H1 (cell line): ENCODE data around the gene CALM3. TPM values are rescaled to one million over a fixed set of nuclear protein-coding genes. Genes with fewer than 3 reads are reported as not detected.

Experiments
- CTCF ChIA-PET: fragments of 300-600 bp; sonication (Branson Sonifier 250); formaldehyde crosslinking; loops from one replicate; lab custom pipeline; 2021; ENCODE audit not compliant: partially characterized antibody; lab: Charles Lee
- POLR2A ChIA-PET: fragments of 300-600 bp; sonication (Branson Sonifier 250); formaldehyde crosslinking; loops from one replicate; lab custom pipeline; 2021; ENCODE audit warnings: inconsistent platforms; ENCODE audit not compliant: partially characterized antibody; lab: Charles Lee
- DNase-seq, 2 experiments: peaks; one replicate each; pipeline versions ENCODE4 v3.0.0 to v3.0.0-alpha.2; 2010 to 2022; ENCODE audit warnings: low spot score in 2 of 2, low read depth in 1 of 2, mixed read lengths in 1 of 2
- FAIRE-seq: peaks from 2 replicates; lab custom pipeline; 2011; peaks lifted over from hg19 to GRCh38; lab: Jason Lieb, UNC
- H2AFZ ChIP-seq: 2 replicates; pipeline ENCODE4 v1.8.1; 2012; ENCODE audit warnings: low read length, inconsistent platforms
- H2AK5ac ChIP-seq: 2 replicates; pipeline ENCODE4 v1.6.1; 2013; ENCODE audit warnings: low read depth, low read length
- H2BK120ac ChIP-seq: replicated peaks from 2 replicates; pipeline ENCODE3; 2013; ENCODE audit warnings: low read depth, low read length, inconsistent platforms
- H2BK12ac ChIP-seq: 2 replicates; pipeline ENCODE4 v1.6.1; 2013; ENCODE audit warnings: low read depth, low read length
- H2BK15ac ChIP-seq: 2 replicates; pipeline ENCODE4 v1.6.1; 2013; ENCODE audit warnings: low read length
- H2BK20ac ChIP-seq: 2 replicates; pipeline ENCODE4 v1.6.1; 2013; ENCODE audit warnings: low read length
- H2BK5ac ChIP-seq: 2 replicates; pipeline ENCODE4 v1.6.1; 2013; ENCODE audit warnings: low read depth, low read length
- H3K14ac ChIP-seq: 2 replicates; pipeline ENCODE4 v1.6.1; 2013; ENCODE audit warnings: inconsistent platforms; ENCODE audit not compliant: insufficient read length
- H3K18ac ChIP-seq: 2 replicates; pipeline ENCODE4 v1.6.1; 2013; ENCODE audit warnings: low read length; ENCODE audit errors: extremely low read depth
- H3K23ac ChIP-seq: 2 replicates; pipeline ENCODE4 v1.6.1; 2013; ENCODE audit warnings: inconsistent platforms; ENCODE audit not compliant: insufficient read length
- H3K23me2 ChIP-seq: 2 replicates; pipeline ENCODE4 v1.6.1; 2013; ENCODE audit warnings: low read depth, low read length
- H3K27ac ChIP-seq: 2 replicates; pipeline ENCODE4 v1.6.1; 2011; ENCODE audit warnings: low read depth, low read length, inconsistent platforms
- H3K27me3 ChIP-seq, 4 experiments: replicated peaks in 1 of 4; 1 replicate in 1 of 4; 2 replicates in 3 of 4; pipeline versions ENCODE4 v1.6.1 to v1.8.1; 2011 to 2013; ENCODE audit warnings: low read length in 3 of 4, mild to moderate bottlenecking in 3 of 4, inconsistent platforms in 2 of 4, mixed read lengths in 2 of 4, moderate library complexity in 1 of 4; ENCODE audit not compliant: control insufficient read depth in 3 of 4, insufficient read depth in 3 of 4; ENCODE audit errors: extremely low read depth in 1 of 4
- H3K36me3 ChIP-seq, 4 experiments: 2 replicates each; pipeline versions ENCODE4 v1.6.1 to v1.8.1; 2011 to 2013; ENCODE audit warnings: mild to moderate bottlenecking in 4 of 4, low read length in 3 of 4, moderate library complexity in 2 of 4, control low read depth in 1 of 4, inconsistent platforms in 1 of 4; ENCODE audit not compliant: insufficient read depth in 4 of 4, control insufficient read depth in 2 of 4
- H3K4ac ChIP-seq: replicated peaks from 2 replicates; pipeline ENCODE3; 2013; ENCODE audit warnings: low read length, low read depth, mixed read lengths, inconsistent platforms; ENCODE audit not compliant: insufficient read length
- H3K4me1 ChIP-seq, 4 experiments: replicated peaks in 1 of 4; 1 replicate in 1 of 4; 2 replicates in 3 of 4; pipeline versions ENCODE4 v1.6.1 to v1.8.1; 2011 to 2013; ENCODE audit warnings: low read length in 3 of 4, inconsistent platforms in 2 of 4, mixed read lengths in 1 of 4; ENCODE audit not compliant: insufficient read depth in 4 of 4, control insufficient read depth in 3 of 4
- H3K4me2 ChIP-seq, 2 experiments: 2 replicates each; pipeline versions ENCODE4 v1.6.1 to v1.8.1; 2011 to 2013; ENCODE audit warnings: low read depth in 2 of 2, low read length in 2 of 2, control low read depth in 1 of 2, inconsistent platforms in 1 of 2, mild to moderate bottlenecking in 1 of 2; ENCODE audit not compliant: insufficient read depth in 1 of 2
- H3K4me3 ChIP-seq, 4 experiments: fragments of 200-600, 300-600 bp in 1 of 4; sonication (generic), shearing (Covaris generic), sonication (Bioruptor Twin) in 1 of 4; 2 replicates each; pipeline versions ENCODE4 v1.5.1 to v1.8.1; 2011 to 2016; ENCODE audit warnings: low read length in 4 of 4, low read depth in 3 of 4, control low read depth in 2 of 4, inconsistent platforms in 2 of 4, mild to moderate bottlenecking in 2 of 4, mixed read lengths in 1 of 4, moderate library complexity in 1 of 4; ENCODE audit not compliant: insufficient read depth in 2 of 4; ENCODE audit errors: extremely low read depth in 1 of 4
- H3K56ac ChIP-seq: replicated peaks from 2 replicates; pipeline ENCODE3; 2013; ENCODE audit warnings: low read depth, mild to moderate bottlenecking, mixed read lengths, low read length, inconsistent platforms; ENCODE audit not compliant: insufficient read length
- H3K79me1 ChIP-seq: 2 replicates; pipeline ENCODE4 v1.6.1; 2013; ENCODE audit warnings: low read depth, low read length, control low read depth
- H3K79me2 ChIP-seq, 2 experiments: 2 replicates each; pipeline versions ENCODE4 v1.6.1 to v1.8.1; 2012 to 2013; ENCODE audit warnings: low read length in 2 of 2, mild to moderate bottlenecking in 2 of 2, inconsistent platforms in 1 of 2; ENCODE audit not compliant: insufficient read depth in 2 of 2, control insufficient read depth in 1 of 2
- H3K9ac ChIP-seq, 4 experiments: replicated peaks in 1 of 4; 1 replicate in 1 of 4; 2 replicates in 3 of 4; pipeline versions ENCODE4 v1.6.1 to v1.8.1; 2011 to 2013; ENCODE audit warnings: low read depth in 3 of 4, low read length in 3 of 4, control low read depth in 2 of 4, mild to moderate bottlenecking in 2 of 4, moderate library complexity in 2 of 4, inconsistent platforms in 1 of 4; ENCODE audit errors: extremely low read depth in 1 of 4
- H3K9me3 ChIP-seq, 2 experiments: 2 replicates each; pipeline versions ENCODE4 v1.6.1 to v1.8.1; 2012 to 2013; ENCODE audit warnings: mild to moderate bottlenecking in 2 of 2, moderate library complexity in 2 of 2, control low read depth in 1 of 2, inconsistent platforms in 1 of 2, low read depth in 1 of 2, low read length in 1 of 2, mixed read lengths in 1 of 2; ENCODE audit not compliant: insufficient read depth in 2 of 2
- H4K20me1 ChIP-seq, 2 experiments: replicated peaks in 1 of 2; 2 replicates each; pipeline versions ENCODE3 to v1.8.1; 2011 to 2013; ENCODE audit warnings: inconsistent platforms in 2 of 2, low read length in 2 of 2, mild to moderate bottlenecking in 1 of 2; ENCODE audit not compliant: insufficient read depth in 2 of 2, control insufficient read depth in 1 of 2
- H4K5ac ChIP-seq: 2 replicates; pipeline ENCODE4 v1.6.1; 2013; ENCODE audit warnings: low read length, low read depth, mixed read lengths, inconsistent platforms; ENCODE audit not compliant: insufficient read length
- H4K8ac ChIP-seq: 2 replicates; pipeline ENCODE4 v1.8.0; 2013; ENCODE audit warnings: mild to moderate bottlenecking, moderate library complexity, low read length, inconsistent platforms; ENCODE audit not compliant: insufficient read depth; ENCODE audit errors: extremely low read depth
- H4K91ac ChIP-seq: replicated peaks from 2 replicates; pipeline ENCODE3; 2013; ENCODE audit warnings: low read length, mixed read lengths, inconsistent platforms; ENCODE audit not compliant: insufficient read length
- CEBPB ChIP-seq: IDR thresholded peaks from 2 replicates; pipeline ENCODE4 v1.6.1; 2012; ENCODE audit warnings: low read depth, low read length
- CTBP2 ChIP-seq: IDR thresholded peaks from 2 replicates; pipeline ENCODE4 v1.7.0; 2011; ENCODE audit warnings: borderline replicate concordance, mild to moderate bottlenecking, moderate library complexity, mixed read lengths, low read length; ENCODE audit not compliant: insufficient read depth, insufficient read length
- E2F6 ChIP-seq: IDR thresholded peaks from 2 replicates; pipeline ENCODE4 v1.6.1; 2012; ENCODE audit warnings: inconsistent platforms
- EZH2 ChIP-seq: fragments of 200-600 bp; sonication (generic); IDR thresholded peaks from 2 replicates; pipeline ENCODE4 v1.7.1; 2012; ENCODE audit warnings: low read depth, mild to moderate bottlenecking, moderate library complexity, low read length, inconsistent platforms; ENCODE audit not compliant: severe bottlenecking
- FOSL1 ChIP-seq: IDR thresholded peaks from 2 replicates; pipeline ENCODE4 v1.6.1; 2011; ENCODE audit warnings: mild to moderate bottlenecking, low read depth, low read length, moderate library complexity; ENCODE audit not compliant: insufficient read depth
- GTF2F1 ChIP-seq: IDR thresholded peaks from 2 replicates; pipeline ENCODE4 v1.6.1; 2012; ENCODE audit warnings: low read depth, low read length, improper control_type of control experiment, borderline replicate concordance
- KDM5A ChIP-seq: fragments of 200-600 bp; IDR thresholded peaks from 2 replicates; pipeline ENCODE4 v1.7.1; 2012; ENCODE audit warnings: mild to moderate bottlenecking, low read length, inconsistent platforms, mixed read lengths
- NANOG ChIP-seq: IDR thresholded peaks from 2 replicates; pipeline ENCODE4 v1.6.1; 2011; ENCODE audit warnings: low read length, low read depth, mild to moderate bottlenecking, inconsistent platforms; ENCODE audit not compliant: insufficient read depth, poor library complexity, severe bottlenecking
- POU5F1 ChIP-seq: IDR thresholded peaks from 2 replicates; pipeline ENCODE4 v1.6.1; 2011; ENCODE audit warnings: low read depth, mild to moderate bottlenecking, low read length, moderate library complexity
- RBBP5 ChIP-seq: IDR thresholded peaks from 2 replicates; pipeline ENCODE4 v1.7.1; 2012; ENCODE audit warnings: low read depth, mild to moderate bottlenecking, inconsistent platforms, low read length, moderate library complexity, borderline replicate concordance
- SIRT6 ChIP-seq: IDR thresholded peaks from one replicate; pipeline ENCODE4 v1.7.1; 2012; ENCODE audit warnings: low read length, inconsistent platforms
- SIX5 ChIP-seq: IDR thresholded peaks from 2 replicates; pipeline ENCODE4 v1.6.1; 2011; ENCODE audit warnings: mild to moderate bottlenecking, low read depth, low read length
- SRF ChIP-seq: IDR thresholded peaks from 2 replicates; pipeline ENCODE4 v1.6.1; 2011; ENCODE audit warnings: mild to moderate bottlenecking, low read depth, low read length, moderate library complexity
- TBP ChIP-seq: IDR thresholded peaks from 2 replicates; pipeline ENCODE4 v1.6.1; 2011; ENCODE audit warnings: low read depth, low read length, improper control_type of control experiment
- WGBS, 2 experiments: shearing (Covaris generic) in 1 of 2; methylation state at CpG; one replicate each; pipeline versions ENCODE4 v1.1.6 to v1.1.7; 2013 to 2015; ENCODE audit warnings: low lambda C conversion rate in 2 of 2, mixed read lengths in 2 of 2, inconsistent platforms in 1 of 2, low coverage in 1 of 2, missing lambda C conversion rate in 1 of 2; ENCODE audit not compliant: insufficient replicate concordance in 2 of 2, insufficient coverage in 1 of 2, insufficient read length in 1 of 2; ENCODE audit errors: extremely low coverage in 1 of 2, missing lambda C conversion rate in 1 of 2; 5-methylcytosine and 5-hydroxymethylcytosine counted together
- polyA plus RNA-seq, 7 experiments: library from polyadenylated mRNA; depleted of rRNA in 3 of 7; stranded (reverse) in 5 of 7; unstranded in 2 of 7; fragments of >200 nt in 5 of 7; fragments of 200-250 nt in 2 of 7; gene quantifications; 1 replicate in 5 of 7; 2 replicates in 1 of 7; 4 replicates in 1 of 7; pipeline versions ENCODE4 v1.2.1 to v1.2.3, GENCODE V29; 2011 to 2013; ENCODE audit warnings: missing spikeins in 2 of 7, mixed read lengths in 2 of 7
- total RNA-seq: library from RNA; stranded (reverse); fragmentation: NEBNext Ultra II Directional; extraction: Animal tissue kit (Norgen Biotek cat#: 25700); gene quantifications from 2 replicates; pipeline ENCODE4 v1.2.1, GENCODE V29; 2021

CALM3 gene
- total and polyA plus RNA-seq, 2 of the 8 experiments (the other 6 are each of a cell fraction or from before 2014, with no cell fraction given): 315 to 326 TPM

- no peak for DNase-seq
- Histone ChIP-seq H3K9ac (no peak overlapping the region), H3K23me2 (no peaks in the 10 kb centered on the region), H3K56ac (no peak overlapping the region), H3K4me2 (no peak overlapping the region), H2AFZ (no peak overlapping the region), H2AK5ac (no peak overlapping the region), H4K8ac (no peak overlapping the region), H3K27ac (no peak overlapping the region), H3K9me3 (no peaks in the 10 kb centered on the region), H2BK12ac (no peak overlapping the region), H3K18ac (no peak overlapping the region), H4K5ac (no peak overlapping the region), H3K4me1 (peaks cover 0 to 10% (median 4%) of the 10 kb centered on the region in 4 experiments; a peak in 4 of 7 replicates), H2BK5ac (no peak overlapping the region), H3K23ac (no peak overlapping the region), H3K79me1 (no peaks in the 10 kb centered on the region), H4K20me1 (no peaks in the 10 kb centered on the region), H3K4me3 (no peak overlapping the region), H2BK120ac (no peak overlapping the region), H3K79me2 (no peaks in the 10 kb centered on the region), H4K91ac (no peak overlapping the region), H3K4ac (no peak overlapping the region), H2BK20ac (no peak overlapping the region), H3K36me3 (no peaks in the 10 kb centered on the region), H3K14ac (no peak overlapping the region), H3K27me3 (no peaks in the 10 kb centered on the region), H2BK15ac (no peak overlapping the region)
- ChIA-PET CTCF (interaction anchor here (1.1 to 15.6 kb wide), 14 partner anchors 5 to 624 kb away, joined by 3 to 341 read pairs (median 4); partner anchors contain the start of genes DACT3 and PTGIR), POLR2A (interaction anchor here (1.9 to 2.6 kb wide), 2 partner anchors 9 to 15 kb away, joined by 7 to 10 read pairs; no protein-coding TSS in a partner anchor)
- WGBS, 2 experiments: 90% methylated on average over 7 of the region's 7 CpGs; no CpG with 5 or more reads in 1 of the 2 experiments
- TF ChIP-seq NANOG (no peak), SIRT6 (no peak), RBBP5 (no peak), POU5F1 (no peak), TBP (no peak), SIX5 (no peak), KDM5A (no peak), CEBPB (no peak), GTF2F1 (no peak), E2F6 (no peak), EZH2 (no peak), SRF (no peak), FOSL1 (no peak), CTBP2 (no peak)
- FAIRE-seq: no peak
Observed at GRCh38 chr19:46622118-46622446, 21.0 kb downstream of the CALM3 start.
